Fibroblast of the aortic adventitia (primary cell): ENCODE measurements around the gene AGL. TPM values are rescaled to one million over a fixed set of nuclear protein-coding genes. Genes with fewer than 3 reads are reported as not detected.

Experiments used
- DNase-seq: peaks from one replicate; pipeline ENCODE4 v3.0.0-alpha.2; 2010; ENCODE audit warnings: low read depth
- H3K4me3 ChIP-seq: 2 replicates; pipeline ENCODE4 v1.5.1; 2011; ENCODE audit warnings: low read depth, mild to moderate bottlenecking, control low read depth, low read length, moderate library complexity
- CTCF ChIP-seq: IDR thresholded peaks from 2 replicates; pipeline ENCODE4 v1.5.1; 2011; ENCODE audit warnings: mild to moderate bottlenecking, low read length, control low read depth, inconsistent platforms; ENCODE audit not compliant: insufficient read depth
- total RNA-seq: library from RNA; depleted of rRNA; stranded (reverse); fragments of >200 nt; gene quantifications from 2 replicates; pipeline ENCODE4 v1.2.3, GENCODE V29; 2012; ENCODE audit warnings: low replicate concordance

AGL gene
- total RNA-seq, 1 donor, result 17.3 TPM

GRCh38 chr1:99935534-99935933 is 85.4 kb downstream of the AGL start:
- DNase-seq, result no peak
- no peak for TF ChIP-seq CTCF
- H3K4me3 ChIP-seq, result no peak overlapping the region

DNA sequence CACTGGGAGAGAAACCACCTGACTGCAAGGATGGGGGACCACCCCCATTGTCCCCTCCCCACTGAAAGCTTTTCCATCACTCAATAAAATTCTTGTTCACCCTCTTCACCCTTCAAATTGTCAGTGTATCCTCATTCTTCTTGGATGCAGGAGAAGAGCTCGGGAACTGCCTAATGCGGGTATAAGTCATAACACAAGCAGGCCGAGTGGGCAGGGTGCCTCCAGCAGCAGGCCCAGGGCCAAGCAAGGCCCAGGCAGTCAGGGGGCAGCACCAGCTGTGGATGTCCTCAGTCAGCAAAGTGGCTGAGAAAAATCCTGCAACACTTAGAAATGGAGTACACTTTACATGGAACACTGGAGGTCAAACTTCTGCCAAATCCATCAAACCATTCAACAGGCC is 85.9 kb downstream of the AGL start:
- DNase-seq, result no peak
- TF ChIP-seq CTCF, result no peak
- H3K4me3 ChIP-seq, result no peak overlapping the region

- no peak for TF ChIP-seq CTCF
- no peak overlapping the region for H3K4me3 ChIP-seq
- peak; percentile 1 for DNase-seq
Observed at GRCh38 chr1:99942723-99943122, 92.6 kb downstream of the AGL start.

DNA sequence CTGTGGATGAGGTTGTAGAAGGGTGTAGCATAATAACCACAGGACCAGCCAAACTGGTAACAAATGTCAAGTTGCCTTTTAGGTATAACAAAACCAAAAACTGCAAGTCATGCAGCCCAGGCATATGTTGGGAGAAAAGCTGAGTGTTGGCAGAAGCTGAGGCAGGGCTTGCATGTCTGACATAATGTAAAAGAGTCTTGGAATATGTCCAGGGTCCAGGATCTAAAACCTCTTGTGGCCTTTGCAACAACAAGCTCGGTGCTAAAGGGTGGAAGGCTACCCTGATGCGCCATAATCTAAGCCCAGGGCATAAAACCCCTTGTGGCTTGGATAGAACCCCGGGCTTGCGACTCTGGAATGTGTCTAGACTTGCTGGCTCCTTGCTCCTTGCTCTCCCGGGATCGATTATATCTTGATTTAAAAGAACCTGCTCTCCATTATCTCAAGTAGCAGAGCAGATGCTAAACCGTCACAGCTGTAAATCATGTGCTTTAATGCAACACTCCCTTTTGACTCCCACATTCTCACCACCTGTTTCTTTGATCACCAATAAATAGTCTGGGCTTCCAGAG is 93.1 kb downstream of the AGL start:
- TF ChIP-seq CTCF, result no peak
- peak; percentile 95 for DNase-seq
- no peak overlapping the region for H3K4me3 ChIP-seq

DNA sequence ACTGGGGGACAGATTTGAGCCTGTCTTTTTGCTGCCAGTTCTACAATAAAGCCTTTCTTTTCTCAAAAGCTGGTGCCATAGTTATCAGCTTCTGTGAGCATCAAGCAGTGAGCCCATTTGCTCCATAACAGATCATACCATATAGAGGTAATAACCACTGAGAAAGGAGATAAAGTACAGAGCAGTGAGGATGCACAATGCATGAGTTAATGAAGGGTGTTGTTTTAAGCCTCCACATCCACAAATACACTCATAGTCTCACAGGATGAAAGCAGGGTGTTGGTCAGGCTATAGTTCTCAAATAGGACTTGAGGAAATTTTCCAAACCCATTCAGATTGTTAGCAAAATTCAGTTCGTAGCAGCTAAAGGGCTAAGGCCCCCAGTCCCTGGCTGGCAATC is 94.0 kb downstream of the AGL start:
- H3K4me3 ChIP-seq, result no peak overlapping the region
- TF ChIP-seq CTCF, result no peak
- DNase-seq, result no peak

- no peak for TF ChIP-seq CTCF
- no peak overlapping the region for H3K4me3 ChIP-seq
- no peak for DNase-seq
Observed at GRCh38 chr1:99945174-99945573, 95.0 kb downstream of the AGL start.

GRCh38 chr1:99950486-99950885 is 100.3 kb downstream of the AGL start:
- no peak for TF ChIP-seq CTCF
- DNase-seq, result no peak
- H3K4me3 ChIP-seq, result no peak overlapping the region
